Keratinocyte (primary cell): ENCODE data around the gene ACACA.
"Not testable (repeated sequence)": the region's sequence is repeated elsewhere in the genome, so short reads cannot be mapped to it uniquely, and the experiment has no call there.

ENCODE experiments used
- EZH2 ChIP-seq: IDR thresholded peaks from one replicate; pipeline ENCODE4 v1.6.1; 2012; ENCODE audit warnings: inconsistent platforms, mild to moderate bottlenecking, low read length, moderate library complexity
- TF ChIP-seq, protein P1 (sequence below), 3 experiments: IDR thresholded peaks in 1 of 3; conservative IDR thresholded peaks in 1 of 3; optimal IDR thresholded peaks in 1 of 3; 2 replicates in 2 of 3; 3 replicates in 1 of 3; pipeline versions ENCODE3 to v1.5.1; 2011; ENCODE audit warnings: low read length in 3 of 3, mild to moderate bottlenecking in 3 of 3, moderate library complexity in 2 of 3, control low read depth in 1 of 3, inconsistent platforms in 1 of 3; ENCODE audit not compliant: insufficient read depth in 2 of 3; ENCODE audit errors: extremely low read depth in 1 of 3

DNA sequence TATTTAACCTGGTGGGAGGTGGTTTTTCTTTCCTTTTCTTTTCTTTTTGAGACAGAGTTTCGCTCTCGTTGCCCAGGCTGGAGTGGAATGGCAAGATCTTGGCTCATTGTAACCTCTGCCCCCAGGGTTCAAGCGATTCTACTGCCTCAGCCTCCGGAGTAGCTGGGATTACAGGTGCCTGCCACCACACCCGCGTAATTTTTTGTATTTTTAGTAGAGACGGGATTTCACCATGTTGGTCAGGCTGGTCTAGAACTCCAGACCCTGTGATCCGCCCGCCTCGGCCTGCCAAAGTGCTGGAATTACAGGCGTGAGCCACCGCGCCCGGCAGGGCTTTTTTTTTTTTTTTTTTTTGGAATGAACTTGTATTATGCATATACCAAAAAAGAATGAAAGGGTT, 1.1 kb downstream of the ACACA start:
- TF ChIP-seq, protein P1, sequence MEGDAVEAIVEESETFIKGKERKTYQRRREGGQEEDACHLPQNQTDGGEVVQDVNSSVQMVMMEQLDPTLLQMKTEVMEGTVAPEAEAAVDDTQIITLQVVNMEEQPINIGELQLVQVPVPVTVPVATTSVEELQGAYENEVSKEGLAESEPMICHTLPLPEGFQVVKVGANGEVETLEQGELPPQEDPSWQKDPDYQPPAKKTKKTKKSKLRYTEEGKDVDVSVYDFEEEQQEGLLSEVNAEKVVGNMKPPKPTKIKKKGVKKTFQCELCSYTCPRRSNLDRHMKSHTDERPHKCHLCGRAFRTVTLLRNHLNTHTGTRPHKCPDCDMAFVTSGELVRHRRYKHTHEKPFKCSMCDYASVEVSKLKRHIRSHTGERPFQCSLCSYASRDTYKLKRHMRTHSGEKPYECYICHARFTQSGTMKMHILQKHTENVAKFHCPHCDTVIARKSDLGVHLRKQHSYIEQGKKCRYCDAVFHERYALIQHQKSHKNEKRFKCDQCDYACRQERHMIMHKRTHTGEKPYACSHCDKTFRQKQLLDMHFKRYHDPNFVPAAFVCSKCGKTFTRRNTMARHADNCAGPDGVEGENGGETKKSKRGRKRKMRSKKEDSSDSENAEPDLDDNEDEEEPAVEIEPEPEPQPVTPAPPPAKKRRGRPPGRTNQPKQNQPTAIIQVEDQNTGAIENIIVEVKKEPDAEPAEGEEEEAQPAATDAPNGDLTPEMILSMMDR (optimal IDR thresholded peaks at IDR 0.05 in 1 of 3, IDR thresholded peaks at IDR 0.05 in 1 of 3, conservative IDR thresholded peaks at IDR 0.05 in 1 of 3; ENCODE audit: extremely low read depth in 1 of 3, insufficient read depth in 2 of 3, low read length in 3 of 3), result not testable (repeated sequence)
- TF ChIP-seq EZH2, result not testable (repeated sequence)
